Sigmoid colon (tissue), 4 donors: Measurements from ENCODE around the gene ELOVL5.

ENCODE experiments used
- POLR2A ChIP-seq, 2 donors: fragments of 450-650 bp; IDR thresholded peaks; one replicate each; pipeline ENCODE4 v1.6.1; 2016; ENCODE audit warnings: antibody characterized with exemption in 2 of 2, mild to moderate bottlenecking in 2 of 2, moderate library complexity in 2 of 2
- POLR2AphosphoS5 ChIP-seq, 4 donors: sonication (generic); formaldehyde crosslinking; IDR thresholded peaks; one replicate each; pipeline ENCODE4 v1.6.1; 2017; ENCODE audit warnings: antibody characterized with exemption in 4 of 4

DNA sequence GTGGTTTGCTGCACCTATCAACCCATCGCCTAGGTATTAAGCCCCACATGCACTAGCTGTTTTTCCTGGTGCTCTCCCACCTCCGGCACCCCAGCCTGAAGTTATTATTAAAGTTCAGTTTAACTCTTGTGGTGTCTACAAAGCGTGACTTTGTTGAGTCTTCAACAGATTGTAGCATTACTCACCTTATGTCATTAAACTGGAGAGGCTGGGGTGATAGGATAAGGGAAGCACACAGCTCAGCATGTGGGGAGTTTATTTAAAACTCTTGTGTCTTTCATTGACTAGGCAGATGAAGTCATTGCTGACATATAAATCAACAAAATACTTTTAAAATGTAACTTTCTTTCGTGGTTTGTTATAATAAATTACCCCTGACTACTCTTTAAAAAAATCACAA is 115.4 kb downstream of the ELOVL5 start:
- TF ChIP-seq POLR2A (IDR thresholded peaks at IDR 0.05) (no peak), POLR2AphosphoS5 (IDR thresholded peaks at IDR 0.05) (no peak)
